Panc1 (cell line): ENCODE results near the gene SLC22A23. TPM values are rescaled to one million over a fixed set of nuclear protein-coding genes. Genes with fewer than 3 reads are reported as not detected.

ENCODE experiments used
- ATAC-seq: fragments of 200-7000 bp; cut with Tn5 transposase; 2 replicates; pipeline ENCODE4 v1.9.1; 2020; ENCODE audit warnings: mild to moderate bottlenecking, moderate library complexity
- BruUV-seq: library from RNA; stranded (reverse); fragments of 400-500 nt; replicated peaks from 2 replicates; lab custom pipeline; 2021; lab: Mats Ljungman, UMichigan
- CTCF ChIA-PET: fragments of 300-600 bp; sonication (Branson Sonifier 250); formaldehyde crosslinking; loops from one replicate; lab custom pipeline; 2022; ENCODE audit warnings: antibody characterized with exemption; lab: Charles Lee
- POLR2A ChIA-PET: fragments of 300-600 bp; sonication (Branson Sonifier 250); formaldehyde crosslinking; loops from one replicate; lab custom pipeline; 2022; ENCODE audit warnings: antibody characterized with exemption; lab: Charles Lee
- DNase-seq: peaks from one replicate; pipeline ENCODE4 v3.0.0-alpha.2; 2010; ENCODE audit warnings: low read depth, low spot score
- H3K27ac ChIP-seq: 2 replicates; pipeline ENCODE4 v1.5.1; 2011; ENCODE audit warnings: mild to moderate bottlenecking, low read length, inconsistent platforms
- H3K27me3 ChIP-seq: fragments of 200-500 bp; sonication (Bioruptor generic); 2 replicates; pipeline ENCODE4 v1.6.0; 2014; ENCODE audit warnings: low read length, inconsistent platforms; ENCODE audit not compliant: control insufficient read depth, insufficient read depth
- H3K36me3 ChIP-seq: fragments of 200-500 bp; sonication (Bioruptor generic); 2 replicates; pipeline ENCODE4 v1.5.1; 2014; ENCODE audit warnings: inconsistent platforms, mild to moderate bottlenecking, low read length, moderate library complexity; ENCODE audit not compliant: control insufficient read depth, insufficient read depth
- H3K4me1 ChIP-seq: 2 replicates; pipeline ENCODE4 v1.5.1; 2011; ENCODE audit warnings: inconsistent platforms, mild to moderate bottlenecking, low read length, moderate library complexity; ENCODE audit not compliant: control insufficient read depth, insufficient read depth
- H3K4me3 ChIP-seq, 2 experiments: 2 replicates each; pipeline ENCODE4 v1.5.1; 2011 to 2012; ENCODE audit warnings: low read depth in 2 of 2, low read length in 2 of 2, mild to moderate bottlenecking in 2 of 2, inconsistent platforms in 1 of 2, moderate library complexity in 1 of 2
- H3K9me3 ChIP-seq: fragments of 200-500 bp; sonication (Bioruptor generic); 2 replicates; pipeline ENCODE4 v1.5.1; 2014; ENCODE audit warnings: low read depth, mild to moderate bottlenecking, inconsistent platforms, low read length, moderate library complexity; ENCODE audit not compliant: control insufficient read depth, insufficient read depth
- CTCF ChIP-seq: fragments of 450-650 bp; IDR thresholded peaks from 2 replicates; pipeline ENCODE4 v1.5.1; 2017; ENCODE audit warnings: mild to moderate bottlenecking
- POLR2AphosphoS5 ChIP-seq: IDR thresholded peaks from 2 replicates; pipeline ENCODE4 v1.6.1; 2012; ENCODE audit warnings: mild to moderate bottlenecking, low read depth, low read length, moderate library complexity
- REST ChIP-seq, 2 experiments: IDR thresholded peaks; 2 replicates each; pipeline ENCODE4 v1.6.1; 2011 to 2012; ENCODE audit warnings: low read depth in 2 of 2, control low read depth in 1 of 2, low read length in 1 of 2, mild to moderate bottlenecking in 1 of 2, moderate library complexity in 1 of 2; ENCODE audit not compliant: insufficient read depth in 1 of 2
- SIN3A ChIP-seq: IDR thresholded peaks from 2 replicates; pipeline ENCODE4 v1.6.1; 2012; ENCODE audit warnings: low read depth, mild to moderate bottlenecking, low read length, moderate library complexity, borderline replicate concordance; ENCODE audit not compliant: insufficient read depth
- TCF7L2 ChIP-seq: IDR thresholded peaks from 2 replicates; pipeline ENCODE4 v1.6.1; 2011; ENCODE audit warnings: mild to moderate bottlenecking, low read depth, low read length, inconsistent platforms
- in situ Hi-C: cut with HindIII; loops from 2 replicates; pipeline ENCODE4 v1.10.0; 2016; ENCODE audit warnings: low sequenced_read_pairs, low pct_unique_long_range_greater_than_20kb
- intact Hi-C: fragments of 100-400 bp; cut with micrococcal nuclease; formaldehyde crosslinking; loops from one replicate; pipeline ENCODE4 v1.10.0; 2022; ENCODE audit not compliant: unreplicated experiment
- total RNA-seq: library from RNA; stranded (reverse); gene quantifications from one replicate; pipeline ENCODE4 v1.2.1, GENCODE V29; 2021; ENCODE audit not compliant: unreplicated experiment

SLC22A23 gene
- total RNA-seq, 1 experiment from 2014 or later = 4.5 TPM

DNA sequence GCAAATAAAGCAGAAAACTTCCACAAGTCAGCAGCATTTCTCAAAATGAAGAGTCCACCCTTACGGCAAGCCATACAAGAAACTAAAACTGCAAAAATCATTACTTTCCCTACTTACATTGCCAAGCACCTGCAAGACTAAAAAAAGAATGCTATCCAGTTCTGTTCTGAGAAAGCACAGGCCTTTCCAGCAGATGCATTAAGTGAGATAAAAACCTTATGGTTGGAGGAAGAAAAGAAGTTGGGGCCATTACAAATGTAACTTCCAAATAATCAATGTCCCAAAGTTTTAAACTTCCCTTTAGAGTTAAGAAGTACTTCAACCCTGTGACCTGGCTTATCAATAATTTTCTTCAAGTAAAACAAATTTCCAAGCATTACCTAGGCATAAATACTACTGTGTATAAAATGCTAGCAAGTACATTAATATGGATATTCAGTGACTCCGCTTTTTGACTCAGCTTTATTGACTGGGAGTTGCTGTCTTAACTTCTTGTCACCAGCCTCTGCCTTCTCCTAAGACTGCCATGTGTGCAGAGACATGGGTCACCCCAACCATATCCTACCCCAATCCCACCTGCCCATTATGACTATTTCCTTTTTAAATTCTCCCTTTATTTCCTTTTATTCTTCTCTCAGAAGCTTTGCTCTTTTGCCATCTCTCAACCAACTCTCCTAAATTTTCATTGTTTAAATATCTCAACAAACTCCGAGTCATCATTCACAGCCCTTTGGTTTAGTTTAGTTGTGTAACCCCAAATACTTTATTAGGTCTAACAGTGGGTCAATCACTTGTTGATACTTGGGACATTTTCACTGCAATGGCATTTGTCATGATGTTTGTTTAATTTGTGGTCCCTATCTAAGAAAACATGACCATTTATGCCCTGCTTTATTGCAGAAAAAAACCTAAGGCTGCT is 49.7 kb downstream of the SLC22A23 start:
- in situ Hi-C loops = no loop called here
- H3K36me3 ChIP-seq = no peaks in the 10 kb centered on the region
- intact Hi-C loops = no loop called here
- no peaks in the 10 kb centered on the region for H3K27me3 ChIP-seq
- ATAC-seq = no peak
- no peaks in the 10 kb centered on the region for H3K9me3 ChIP-seq
- H3K4me3 ChIP-seq = no peak overlapping the region
- BruUV-seq = no TSS peak
- no peak overlapping the region for H3K27ac ChIP-seq
- ChIA-PET POLR2A (no interaction called here), CTCF (no interaction called here)
- TF ChIP-seq SIN3A = no peak
- no peak for TF ChIP-seq TCF7L2
- H3K4me1 ChIP-seq = no peaks in the 10 kb centered on the region
- no peak for DNase-seq

DNA sequence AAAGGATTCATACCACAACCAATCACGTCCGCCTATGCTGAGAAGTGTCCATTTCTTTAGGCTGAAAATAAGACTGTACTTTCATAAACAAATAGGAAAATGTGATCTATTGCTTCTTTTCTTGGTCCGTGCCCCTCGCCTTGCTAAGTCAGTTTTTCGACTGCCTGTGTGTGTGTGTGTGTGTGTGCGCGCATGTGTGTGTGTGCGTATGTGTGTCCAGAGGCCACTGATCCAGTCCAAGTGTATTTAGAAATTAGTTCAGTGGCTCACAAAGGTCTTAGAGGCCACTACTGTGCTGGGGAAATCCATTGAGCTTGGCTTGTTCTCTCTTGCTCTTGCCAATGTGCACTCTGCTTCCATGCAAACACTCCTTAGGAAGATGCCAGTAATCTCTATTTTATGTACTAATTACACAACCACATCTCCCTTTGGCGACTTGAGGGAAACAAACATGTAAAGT is 50.5 kb downstream of the SLC22A23 start:
- ATAC-seq (no peak), DNase-seq (no peak)
- Histone ChIP-seq H3K27ac (no peak overlapping the region), H3K4me3 (no peak overlapping the region), H3K27me3 (no peaks in the 10 kb centered on the region), H3K36me3 (no peaks in the 10 kb centered on the region), H3K9me3 (no peaks in the 10 kb centered on the region), H3K4me1 (no peaks in the 10 kb centered on the region)
- in situ Hi-C loops (no loop called here), intact Hi-C loops (no loop called here)
- TF ChIP-seq SIN3A (no peak), POLR2AphosphoS5 (no peak), CTCF (no peak), REST (IDR thresholded peaks at IDR 0.05; ENCODE audit: insufficient read depth in 1 of 2, low read depth in 2 of 2, low read length in 1 of 2) (no peak), TCF7L2 (no peak)
- ChIA-PET CTCF (no interaction called here), POLR2A (no interaction called here)
- BruUV-seq = no TSS peak

- Histone ChIP-seq H3K27ac (no peak overlapping the region), H3K9me3 (no peaks in the 10 kb centered on the region), H3K4me3 (no peak overlapping the region), H3K4me1 (no peaks in the 10 kb centered on the region), H3K27me3 (no peaks in the 10 kb centered on the region), H3K36me3 (no peaks in the 10 kb centered on the region)
- DNase-seq (no peak), ATAC-seq (no peak)
- no peak for TF ChIP-seq TCF7L2
- no peak for TF ChIP-seq REST (IDR thresholded peaks at IDR 0.05; ENCODE audit: insufficient read depth in 1 of 2, low read depth in 2 of 2, low read length in 1 of 2)
- TF ChIP-seq SIN3A = no peak
- TF ChIP-seq POLR2AphosphoS5 = no peak
- no TSS peak for BruUV-seq
- intact Hi-C loops = no loop called here
- in situ Hi-C loops = no loop called here
- ChIA-PET CTCF (no interaction called here), POLR2A (no interaction called here)
Measured at GRCh38 chr6:3405679-3406078, 51.2 kb downstream of the SLC22A23 start.
